A549 (cell line): ENCODE data around the gene RUNDC1.

Experiments used
- CTCF ChIP-seq: fragments of >200 bp; sonication (Bioruptor Twin); formaldehyde crosslinking; IDR thresholded peaks from 3 replicates; pipeline ENCODE4 v1.5.1; 2016
- EHMT2 ChIP-seq: fragments of 200-600 bp; sonication (generic); IDR thresholded peaks from 2 replicates; pipeline ENCODE4 v1.6.1; 2016; ENCODE audit warnings: antibody characterized with exemption, low read depth, mild to moderate bottlenecking, moderate library complexity
- GATA3 ChIP-seq: IDR thresholded peaks from 2 replicates; pipeline ENCODE4 v1.6.1; 2012; ENCODE audit warnings: borderline replicate concordance
- NR3C1 ChIP-seq: fragments of >200 bp; sonication (Bioruptor Twin); formaldehyde crosslinking; IDR thresholded peaks from 3 replicates; pipeline ENCODE4 v1.6.1; 2017
- POLR2A ChIP-seq: IDR thresholded peaks from 2 replicates; pipeline ENCODE4 v1.6.1; 2012; ENCODE audit warnings: mild to moderate bottlenecking, low read length
- RCOR1 ChIP-seq: fragments of 150-350 bp; IDR thresholded peaks from 2 replicates; pipeline ENCODE4 v1.6.1; 2014; ENCODE audit warnings: antibody characterized with exemption, low read length, low read depth
- RFX5 ChIP-seq: fragments of 450-650 bp; IDR thresholded peaks from 2 replicates; pipeline ENCODE4 v1.7.1; 2014; ENCODE audit warnings: antibody characterized with exemption, mild to moderate bottlenecking, moderate library complexity
- TP53 ChIP-seq: fragments of 250-450 bp; sonication (Bioruptor Pico); IDR thresholded peaks from 2 replicates; pipeline ENCODE4 v1.5.0; 2021; ENCODE audit warnings: mild to moderate bottlenecking, moderate library complexity

DNA sequence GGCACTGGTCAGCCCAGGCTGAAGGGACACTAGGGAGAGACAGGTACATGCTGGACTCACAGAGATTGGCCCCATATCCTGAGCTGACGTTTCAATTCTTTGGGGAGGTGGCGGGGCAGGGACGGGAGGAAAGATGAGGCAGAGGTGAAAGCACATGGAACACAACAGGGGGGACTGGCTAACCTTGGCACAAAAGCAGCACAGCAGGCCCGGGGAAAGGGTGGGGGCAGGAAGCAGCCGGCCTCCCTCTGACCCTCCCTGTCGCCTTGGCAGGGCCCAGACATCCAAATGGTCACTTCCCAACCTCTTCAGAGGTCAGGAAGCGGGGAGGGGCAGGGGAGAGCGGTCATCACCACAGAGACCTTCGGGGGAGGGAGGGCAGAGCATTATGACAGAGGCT is 35.2 kb downstream of the RUNDC1 start:
- TF ChIP-seq RCOR1 = no peak
- TF ChIP-seq CTCF = no peak
- TF ChIP-seq EHMT2 = no peak
- no peak for TF ChIP-seq TP53 (CRISPR knock-in tag)
- no peak for TF ChIP-seq POLR2A
- no peak for TF ChIP-seq GATA3
- no peak for TF ChIP-seq NR3C1
- TF ChIP-seq RFX5 = no peak
